K562 (cell line): ENCODE data around the gene EIF2AK3. TPM values are rescaled to one million over a fixed set of nuclear protein-coding genes. Genes with fewer than 3 reads are reported as not detected.

Experiments
- ARID3A ChIP-seq: IDR thresholded peaks from 2 replicates; pipeline ENCODE4 v1.6.1; 2012; ENCODE audit warnings: low read depth, low read length, improper control_type of control experiment, borderline replicate concordance
- FOXK2 ChIP-seq, 2 experiments: fragments of 450-650 bp; IDR thresholded peaks in 1 of 2; conservative IDR thresholded peaks in 1 of 2; 2 replicates each; pipeline ENCODE4 v1.6.1; 2016; ENCODE audit warnings: low read depth in 2 of 2, mild to moderate bottlenecking in 1 of 2
- HNRNPK ChIP-seq: fragments of 200-400 bp; formaldehyde crosslinking; IDR thresholded peaks from one replicate; pipeline ENCODE4 v1.6.1; 2018; ENCODE audit warnings: mild to moderate bottlenecking, low read depth, low read length; ENCODE audit not compliant: poor library complexity, severe bottlenecking
- JUND ChIP-seq, 2 experiments: IDR thresholded peaks; 2 replicates in 1 of 2; 3 replicates in 1 of 2; pipeline ENCODE4 v1.6.1; 2011; ENCODE audit warnings: borderline replicate concordance in 2 of 2, low read depth in 2 of 2, low read length in 2 of 2, improper control_type of control experiment in 1 of 2, missing biosample characterization in 1 of 2, missing genetic modification characterization in 1 of 2, missing genetic modification reagents in 1 of 2
- KDM2B ChIP-seq: fragments of 250-450 bp; sonication (Bioruptor Pico); IDR thresholded peaks from 2 replicates; pipeline ENCODE4 v1.8.0; 2021; ENCODE audit warnings: mild to moderate bottlenecking, moderate library complexity
- NCOA2 ChIP-seq, 2 experiments: fragments of 450-650 bp; IDR thresholded peaks; 2 replicates each; pipeline ENCODE4 v1.6.1; 2018; ENCODE audit warnings: mild to moderate bottlenecking in 2 of 2, moderate library complexity in 1 of 2; ENCODE audit not compliant: partially characterized antibody in 2 of 2
- PKNOX1 ChIP-seq: fragments of 450-650 bp; IDR thresholded peaks from 2 replicates; pipeline ENCODE4 v1.6.1; 2016
- POLR2B ChIP-seq: fragments of 450-650 bp; IDR thresholded peaks from 2 replicates; pipeline ENCODE4 v1.6.1; 2018; ENCODE audit warnings: low read depth; ENCODE audit not compliant: partially characterized antibody
- RAD51 ChIP-seq: fragments of 450-650 bp; IDR thresholded peaks from 2 replicates; pipeline ENCODE4 v1.7.1; 2016; ENCODE audit warnings: low read depth, mild to moderate bottlenecking, borderline replicate concordance
- TCF15 ChIP-seq: fragments of 250-450 bp; sonication (Bioruptor Pico); IDR thresholded peaks from 2 replicates; pipeline ENCODE4 v1.8.0; 2022; ENCODE audit warnings: moderate library complexity, mild to moderate bottlenecking, inconsistent platforms
- TRIM24 ChIP-seq, 2 experiments: fragments of 450-650 bp; IDR thresholded peaks; 2 replicates each; pipeline ENCODE4 v1.6.1; 2016
- ZBTB2 ChIP-seq: fragments of 450-650 bp; IDR thresholded peaks from 2 replicates; pipeline ENCODE4 v1.6.1; 2016; ENCODE audit warnings: antibody characterized with exemption
- polyA plus RNA-seq, 8 experiments: library from polyadenylated mRNA; depleted of rRNA in 4 of 8; stranded (reverse) in 5 of 8; unstranded in 3 of 8; fragments of >200 nt; fragmentation: Nextera tagmentation in 2 of 8; fragmentation: Illumina TruSeq in 1 of 8; extraction: Ambion mirVana in 2 of 8; extraction: Trizol in 1 of 8; gene quantifications; 2 replicates each; pipeline versions ENCODE4 v1.2.1 to v1.2.3, GENCODE V29; 2011 to 2014; ENCODE audit warnings: inconsistent platforms in 1 of 8, missing spikeins in 1 of 8
- total RNA-seq, 7 experiments: library from RNA; depleted of rRNA in 6 of 7; stranded (reverse); fragments of >200 nt in 6 of 7; fragmentation: Illumina TruSeq in 2 of 7; extraction: Trizol in 2 of 7; gene quantifications; 2 replicates each; pipeline versions ENCODE4 v1.2.1 to v1.2.3, GENCODE V29; 2011 to 2021; ENCODE audit warnings: low replicate concordance in 1 of 7
- TF ChIP-seq, protein P1 (sequence below): sonication (generic); formaldehyde crosslinking; IDR thresholded peaks from 2 replicates; pipeline ENCODE4 v1.4.0; 2020; ENCODE audit warnings: mild to moderate bottlenecking, missing genetic modification reagents

Gene EIF2AK3
- total and polyA plus RNA-seq, 9 of the 15 experiments (the other 6 are each of a cell fraction or from before 2014, with no cell fraction given), result 1.7 to 11.6 (median 7.4) TPM

GRCh38 chr2:88659538-88659915 is 32.3 kb upstream of the EIF2AK3 start (continued):
- TF ChIP-seq TCF15 (no peak), KDM2B (CRISPR knock-in tag) (no peak), NCOA2 (IDR thresholded peaks at IDR 0.05; ENCODE audit: partially characterized antibody in 2 of 2) (no peak), RAD51 (no peak), TRIM24 (IDR thresholded peaks at IDR 0.05) (no peak; a peak in 1 of 4 replicates), POLR2B (no peak), FOXK2 (conservative IDR thresholded peaks at IDR 0.05 in 1 of 2, IDR thresholded peaks at IDR 0.05 in 1 of 2; ENCODE audit: low read depth in 2 of 2) (peak in 1 of 2 experiments; percentile 42; a peak in 1 of 4 replicates), ARID3A (no peak), PKNOX1 (peak; percentile 82), HNRNPK (no peak), JUND (IDR thresholded peaks at IDR 0.05; ENCODE audit: borderline replicate concordance, low read depth, low read length) (peak; percentile 26; the same call in 1 of the 2 replicates), JUND (tag; IDR thresholded peaks at IDR 0.05; ENCODE audit: borderline replicate concordance, low read depth, low read length) (no peak; the same call in 2 of the 3 replicates), ZBTB2 (no peak)
- TF ChIP-seq, protein P1, sequence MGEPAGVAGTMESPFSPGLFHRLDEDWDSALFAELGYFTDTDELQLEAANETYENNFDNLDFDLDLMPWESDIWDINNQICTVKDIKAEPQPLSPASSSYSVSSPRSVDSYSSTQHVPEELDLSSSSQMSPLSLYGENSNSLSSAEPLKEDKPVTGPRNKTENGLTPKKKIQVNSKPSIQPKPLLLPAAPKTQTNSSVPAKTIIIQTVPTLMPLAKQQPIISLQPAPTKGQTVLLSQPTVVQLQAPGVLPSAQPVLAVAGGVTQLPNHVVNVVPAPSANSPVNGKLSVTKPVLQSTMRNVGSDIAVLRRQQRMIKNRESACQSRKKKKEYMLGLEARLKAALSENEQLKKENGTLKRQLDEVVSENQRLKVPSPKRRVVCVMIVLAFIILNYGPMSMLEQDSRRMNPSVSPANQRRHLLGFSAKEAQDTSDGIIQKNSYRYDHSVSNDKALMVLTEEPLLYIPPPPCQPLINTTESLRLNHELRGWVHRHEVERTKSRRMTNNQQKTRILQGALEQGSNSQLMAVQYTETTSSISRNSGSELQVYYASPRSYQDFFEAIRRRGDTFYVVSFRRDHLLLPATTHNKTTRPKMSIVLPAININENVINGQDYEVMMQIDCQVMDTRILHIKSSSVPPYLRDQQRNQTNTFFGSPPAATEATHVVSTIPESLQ, result no peak
